ENCODE measurements around the gene CIT. TPM values are rescaled to one million over a fixed set of nuclear protein-coding genes. Genes with fewer than 3 reads are reported as not detected.

Gene CIT
- total RNA-seq, 4 donors from 2014 or later, result 5.1 to 14.0 (median 8.5) TPM

DNA sequence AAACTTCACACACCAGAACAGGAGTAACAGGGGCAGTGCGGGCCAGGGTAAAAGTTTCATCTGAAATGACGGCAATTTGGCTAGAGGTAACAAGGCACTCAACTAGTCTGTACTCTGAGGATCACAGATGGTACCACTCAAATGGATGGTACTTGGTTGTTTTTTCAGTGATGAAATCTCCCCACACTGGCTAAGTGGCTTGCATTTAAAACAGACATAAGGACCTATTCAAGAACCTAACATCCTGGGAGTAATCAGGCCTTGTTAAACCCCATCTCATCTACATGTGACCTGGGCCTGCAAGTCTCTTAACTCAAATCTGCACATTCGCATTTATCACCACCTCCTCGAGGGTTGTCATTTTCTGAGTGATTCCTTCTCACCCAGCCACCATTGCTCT, 118.4 kb downstream of the CIT start:
- intact Hi-C loops (cut with DNase I; ENCODE audit: low total_unique reads), result loop anchor here (5.0 kb wide), 1 partner anchor 1786 kb away; no protein-coding TSS in a partner anchor
- WGBS, 2 donors, result 96 to 97% methylated on average over 4 of the region's 4 CpGs
- no peak overlapping the region for H3K4me3 ChIP-seq (ENCODE audit: low read depth, poor library complexity, severe bottlenecking)
- no peak for DNase-seq (ENCODE audit: low spot score in 2 of 2)
- no peak for TF ChIP-seq POLR2A (IDR thresholded peaks at IDR 0.05)
- TF ChIP-seq, protein P1, sequence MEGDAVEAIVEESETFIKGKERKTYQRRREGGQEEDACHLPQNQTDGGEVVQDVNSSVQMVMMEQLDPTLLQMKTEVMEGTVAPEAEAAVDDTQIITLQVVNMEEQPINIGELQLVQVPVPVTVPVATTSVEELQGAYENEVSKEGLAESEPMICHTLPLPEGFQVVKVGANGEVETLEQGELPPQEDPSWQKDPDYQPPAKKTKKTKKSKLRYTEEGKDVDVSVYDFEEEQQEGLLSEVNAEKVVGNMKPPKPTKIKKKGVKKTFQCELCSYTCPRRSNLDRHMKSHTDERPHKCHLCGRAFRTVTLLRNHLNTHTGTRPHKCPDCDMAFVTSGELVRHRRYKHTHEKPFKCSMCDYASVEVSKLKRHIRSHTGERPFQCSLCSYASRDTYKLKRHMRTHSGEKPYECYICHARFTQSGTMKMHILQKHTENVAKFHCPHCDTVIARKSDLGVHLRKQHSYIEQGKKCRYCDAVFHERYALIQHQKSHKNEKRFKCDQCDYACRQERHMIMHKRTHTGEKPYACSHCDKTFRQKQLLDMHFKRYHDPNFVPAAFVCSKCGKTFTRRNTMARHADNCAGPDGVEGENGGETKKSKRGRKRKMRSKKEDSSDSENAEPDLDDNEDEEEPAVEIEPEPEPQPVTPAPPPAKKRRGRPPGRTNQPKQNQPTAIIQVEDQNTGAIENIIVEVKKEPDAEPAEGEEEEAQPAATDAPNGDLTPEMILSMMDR (IDR thresholded peaks at IDR 0.05), result no peak

DNA sequence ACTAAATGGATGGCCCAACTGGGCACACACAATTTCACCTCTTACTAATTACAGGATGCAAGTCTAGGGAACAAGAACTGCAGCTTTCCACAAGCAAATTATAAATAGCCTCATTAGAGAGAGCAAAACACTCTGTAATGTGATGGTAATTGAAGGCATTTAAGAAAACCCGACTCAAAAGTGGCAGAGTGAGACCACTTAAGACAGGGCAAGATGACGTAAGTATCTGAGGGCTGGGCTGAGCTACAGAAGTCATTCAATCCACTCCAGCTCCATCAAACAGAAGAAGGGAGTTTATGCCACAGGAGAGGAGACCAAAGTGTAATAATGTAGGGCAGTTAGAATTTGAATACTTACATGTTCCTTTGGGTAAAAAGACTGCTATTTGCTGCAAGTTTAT, 118.9 kb downstream of the CIT start:
- intact Hi-C loops (cut with DNase I; ENCODE audit: low total_unique reads), result loop anchor here (5.0 kb wide), 1 partner anchor 1786 kb away; no protein-coding TSS in a partner anchor
- 87 to 91% methylated on average over 2 of the region's 2 CpGs for WGBS, 2 donors
- TF ChIP-seq, protein P1 (IDR thresholded peaks at IDR 0.05), result no peak
- no peak for TF ChIP-seq POLR2A (IDR thresholded peaks at IDR 0.05)
- DNase-seq (ENCODE audit: low spot score in 2 of 2), result no peak
- H3K4me3 ChIP-seq (ENCODE audit: low read depth, poor library complexity, severe bottlenecking), result no peak overlapping the region

DNA sequence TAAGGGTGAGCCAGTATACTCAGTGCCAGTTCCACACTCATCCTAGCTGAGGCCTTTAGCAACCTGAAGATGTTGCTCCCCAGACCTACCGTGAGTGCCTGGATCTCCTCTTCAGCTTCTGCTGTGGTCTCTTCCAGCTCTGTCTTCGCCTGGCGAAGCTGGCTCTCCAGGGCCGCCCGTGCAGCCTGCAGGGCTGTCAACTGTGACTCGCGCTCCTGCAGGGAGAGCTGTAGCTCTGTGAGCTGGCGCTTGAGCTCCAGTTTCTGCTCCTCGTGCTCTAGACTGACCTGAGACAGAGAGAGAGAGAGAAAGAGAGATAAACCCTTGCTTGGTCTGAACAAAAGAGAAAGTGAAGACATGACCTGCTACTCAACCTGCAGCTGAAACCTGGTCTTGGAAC, 125.2 kb downstream of the CIT start:
- H3K4me3 ChIP-seq (ENCODE audit: low read depth, poor library complexity, severe bottlenecking), result no peak overlapping the region
- no peak for TF ChIP-seq POLR2A (IDR thresholded peaks at IDR 0.05)
- TF ChIP-seq, protein P1 (IDR thresholded peaks at IDR 0.05), result no peak
- intact Hi-C loops (cut with DNase I; ENCODE audit: low total_unique reads), result no loop called here
- no peak for DNase-seq (ENCODE audit: low spot score in 2 of 2)
- 95 to 96% methylated on average over 9 of the region's 9 CpGs for WGBS, 2 donors

DNA sequence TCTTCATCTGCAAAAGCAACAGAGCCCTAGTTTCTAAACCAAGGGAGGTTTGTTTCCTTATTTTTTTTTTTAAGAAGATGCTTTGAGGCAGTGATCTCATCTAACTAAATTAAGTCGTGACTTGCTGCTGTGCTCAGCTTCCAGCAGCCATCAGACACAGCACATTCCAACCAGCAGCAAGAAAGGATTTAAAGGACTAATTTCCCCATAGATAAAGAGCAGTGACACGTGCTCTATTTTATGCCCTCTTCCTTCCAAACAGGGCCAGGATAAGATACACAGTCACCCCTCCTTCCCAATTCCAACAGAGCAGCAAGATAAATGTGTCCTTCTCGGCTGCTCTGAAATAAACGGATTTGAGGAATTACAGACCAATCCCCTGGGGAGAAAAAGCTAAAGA, 127.5 kb downstream of the CIT start:
- no peak for DNase-seq (ENCODE audit: low spot score in 2 of 2)
- TF ChIP-seq POLR2A (IDR thresholded peaks at IDR 0.05), result no peak
- TF ChIP-seq, protein P1 (IDR thresholded peaks at IDR 0.05), result no peak
- intact Hi-C loops (cut with DNase I; ENCODE audit: low total_unique reads), result no loop called here
- 43 to 47% methylated on average over 4 of the region's 4 CpGs for WGBS, 2 donors
- H3K4me3 ChIP-seq (ENCODE audit: low read depth, poor library complexity, severe bottlenecking), result no peak overlapping the region

DNA sequence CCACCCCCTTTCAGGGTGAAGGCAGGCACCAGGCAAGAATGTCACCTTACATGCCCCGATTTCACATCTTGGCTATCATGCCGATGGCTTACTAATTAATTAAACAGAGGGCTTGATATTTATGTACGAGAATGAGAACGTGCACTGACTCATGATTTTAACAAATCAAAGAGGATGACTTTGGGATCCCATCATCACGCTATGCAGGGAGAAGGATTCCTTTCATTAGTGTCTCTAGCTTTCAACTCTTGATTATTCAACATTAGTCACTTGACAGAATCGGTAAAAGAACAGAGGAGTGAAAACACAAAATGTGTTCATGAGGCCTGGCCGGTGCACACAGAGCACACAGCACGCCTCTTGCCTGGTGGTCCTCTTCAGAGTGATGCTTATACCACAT, 128.6 kb downstream of the CIT start:
- 94 to 96% methylated on average over 8 of the region's 8 CpGs for WGBS, 2 donors
- no peak for DNase-seq (ENCODE audit: low spot score in 2 of 2)
- no peak overlapping the region for H3K4me3 ChIP-seq (ENCODE audit: low read depth, poor library complexity, severe bottlenecking)
- TF ChIP-seq, protein P1 (IDR thresholded peaks at IDR 0.05), result no peak
- TF ChIP-seq POLR2A (IDR thresholded peaks at IDR 0.05), result no peak
- intact Hi-C loops (cut with DNase I; ENCODE audit: low total_unique reads), result no loop called here

DNA sequence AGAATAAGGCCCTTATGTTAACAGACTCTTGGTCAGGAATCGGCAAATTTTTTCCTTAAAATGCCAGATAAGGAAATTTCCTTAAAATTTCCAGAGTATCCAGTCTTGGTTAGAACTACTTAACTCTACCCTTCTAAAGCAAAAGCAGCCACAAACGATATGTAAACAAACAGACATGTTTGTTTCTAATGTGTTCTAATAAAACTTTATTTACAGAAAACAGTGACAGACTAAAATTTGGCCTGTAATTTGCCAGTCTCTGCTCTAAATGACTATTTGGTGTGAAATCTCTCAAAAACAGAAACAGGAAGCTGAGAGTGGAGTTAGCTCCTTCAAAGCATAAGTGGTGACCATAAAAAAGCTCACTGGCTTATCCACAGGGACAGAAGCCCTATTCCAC, 131.0 kb downstream of the CIT start:
- 91 to 99% methylated on average over 2 of the region's 2 CpGs for WGBS, 2 donors
- no peak for DNase-seq (ENCODE audit: low spot score in 2 of 2)
- no peak overlapping the region for H3K4me3 ChIP-seq (ENCODE audit: low read depth, poor library complexity, severe bottlenecking)
- TF ChIP-seq POLR2A (IDR thresholded peaks at IDR 0.05), result no peak
- TF ChIP-seq, protein P1 (IDR thresholded peaks at IDR 0.05), result no peak
- intact Hi-C loops (cut with DNase I; ENCODE audit: low total_unique reads), result no loop called here

Measured in lower leg skin (tissue), 4 donors.